ENCODE measurements around the gene LAMB4. TPM values are rescaled to one million over a fixed set of nuclear protein-coding genes. Genes with fewer than 3 reads are reported as not detected.

LAMB4 gene
- total RNA-seq, 4 donors from 2014 or later: 0.04 to 0.33 TPM; not detected in 2

- TF ChIP-seq, protein P1, sequence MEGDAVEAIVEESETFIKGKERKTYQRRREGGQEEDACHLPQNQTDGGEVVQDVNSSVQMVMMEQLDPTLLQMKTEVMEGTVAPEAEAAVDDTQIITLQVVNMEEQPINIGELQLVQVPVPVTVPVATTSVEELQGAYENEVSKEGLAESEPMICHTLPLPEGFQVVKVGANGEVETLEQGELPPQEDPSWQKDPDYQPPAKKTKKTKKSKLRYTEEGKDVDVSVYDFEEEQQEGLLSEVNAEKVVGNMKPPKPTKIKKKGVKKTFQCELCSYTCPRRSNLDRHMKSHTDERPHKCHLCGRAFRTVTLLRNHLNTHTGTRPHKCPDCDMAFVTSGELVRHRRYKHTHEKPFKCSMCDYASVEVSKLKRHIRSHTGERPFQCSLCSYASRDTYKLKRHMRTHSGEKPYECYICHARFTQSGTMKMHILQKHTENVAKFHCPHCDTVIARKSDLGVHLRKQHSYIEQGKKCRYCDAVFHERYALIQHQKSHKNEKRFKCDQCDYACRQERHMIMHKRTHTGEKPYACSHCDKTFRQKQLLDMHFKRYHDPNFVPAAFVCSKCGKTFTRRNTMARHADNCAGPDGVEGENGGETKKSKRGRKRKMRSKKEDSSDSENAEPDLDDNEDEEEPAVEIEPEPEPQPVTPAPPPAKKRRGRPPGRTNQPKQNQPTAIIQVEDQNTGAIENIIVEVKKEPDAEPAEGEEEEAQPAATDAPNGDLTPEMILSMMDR (IDR thresholded peaks at IDR 0.05 in 4 of 5, conservative IDR thresholded peaks at IDR 0.05 in 1 of 5): no peak
- no peak for TF ChIP-seq POLR2A (IDR thresholded peaks at IDR 0.05)
- DNase-seq (no peak), ATAC-seq (no peak)
- Histone ChIP-seq H3K27ac (no peak overlapping the region), H3K27me3 (no peaks in the 10 kb centered on the region), H3K4me1 (no peaks in the 10 kb centered on the region), H3K4me3 (no peak overlapping the region), H3K9me3 (no peaks in the 10 kb centered on the region), H3K36me3 (no peaks in the 10 kb centered on the region)
- intact Hi-C loops (cut with DNase I; ENCODE audit: low total_unique reads): no loop called here
- in situ Hi-C loops (cut with MboI; ENCODE audit: low sequenced_read_pairs in 4 of 4): no loop called here
Observed at GRCh38 chr7:108008827-108009226, 121.3 kb downstream of the LAMB4 start.

GRCh38 chr7:108008240-108008639, 121.9 kb downstream of the LAMB4 start:
- H3K36me3 ChIP-seq: no peaks in the 10 kb centered on the region
- H3K4me3 ChIP-seq: no peak overlapping the region
- no peak for TF ChIP-seq POLR2A (IDR thresholded peaks at IDR 0.05)
- TF ChIP-seq, protein P1 (IDR thresholded peaks at IDR 0.05 in 4 of 5, conservative IDR thresholded peaks at IDR 0.05 in 1 of 5): no peak
- H3K9me3 ChIP-seq: no peaks in the 10 kb centered on the region
- in situ Hi-C loops (cut with MboI; ENCODE audit: low sequenced_read_pairs in 4 of 4) (no loop called here), intact Hi-C loops (cut with DNase I; ENCODE audit: low total_unique reads) (no loop called here)
- DNase-seq (no peak), ATAC-seq (no peak)
- H3K27me3 ChIP-seq: peaks cover 0 to 5% (median 2%) of the 10 kb centered on the region in 3 donors
- no peak overlapping the region for H3K27ac ChIP-seq
- H3K4me1 ChIP-seq: no peaks in the 10 kb centered on the region

DNA sequence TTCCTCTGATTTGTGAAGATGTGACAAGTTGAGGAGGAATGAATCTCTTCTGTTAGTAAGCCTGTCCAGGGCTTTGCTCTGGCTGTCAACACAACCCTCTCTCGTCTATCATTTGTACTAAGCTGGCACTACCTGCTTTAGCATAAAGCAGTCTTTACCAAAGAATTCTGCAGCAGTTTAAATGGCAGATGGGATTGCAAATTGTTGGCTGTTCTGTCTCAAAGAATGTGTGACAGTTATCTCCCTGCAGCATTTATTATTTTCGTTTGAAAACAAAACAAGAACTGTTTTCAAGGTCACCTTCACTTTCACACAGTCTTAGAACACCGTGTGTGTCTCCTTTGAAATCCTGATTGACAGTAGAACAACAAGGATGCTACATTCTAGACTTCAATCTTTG, 122.4 kb downstream of the LAMB4 start:
- Histone ChIP-seq H3K9me3 (no peaks in the 10 kb centered on the region), H3K27ac (no peak overlapping the region), H3K4me3 (no peak overlapping the region), H3K4me1 (no peaks in the 10 kb centered on the region), H3K36me3 (no peaks in the 10 kb centered on the region), H3K27me3 (peaks cover 3 to 9% (median 7%) of the 10 kb centered on the region in 3 donors)
- in situ Hi-C loops (cut with MboI; ENCODE audit: low sequenced_read_pairs in 4 of 4): no loop called here
- ATAC-seq (no peak), DNase-seq (no peak)
- intact Hi-C loops (cut with DNase I; ENCODE audit: low total_unique reads): no loop called here
- no peak for TF ChIP-seq POLR2A (IDR thresholded peaks at IDR 0.05)
- TF ChIP-seq, protein P1 (IDR thresholded peaks at IDR 0.05 in 4 of 5, conservative IDR thresholded peaks at IDR 0.05 in 1 of 5): no peak

- DNase-seq: no peak
- Histone ChIP-seq H3K9me3 (no peaks in the 10 kb centered on the region), H3K27me3 (peaks cover 8 to 13% (median 10%) of the 10 kb centered on the region in 3 donors), H3K4me3 (no peak overlapping the region), H3K4me1 (peaks cover 0 to 4% of the 10 kb centered on the region in 2 donors), H3K27ac (no peak overlapping the region), H3K36me3 (no peaks in the 10 kb centered on the region)
- no peak for TF ChIP-seq POLR2A (IDR thresholded peaks at IDR 0.05)
- TF ChIP-seq, protein P1 (IDR thresholded peaks at IDR 0.05 in 4 of 5, conservative IDR thresholded peaks at IDR 0.05 in 1 of 5): no peak
- intact Hi-C loops (cut with DNase I; ENCODE audit: low total_unique reads) (no loop called here), in situ Hi-C loops (cut with MboI; ENCODE audit: low sequenced_read_pairs in 4 of 4) (no loop called here)
- ATAC-seq: no peak
Observed at GRCh38 chr7:108007261-108007660, 122.9 kb downstream of the LAMB4 start.
